WTC11 (cell line): ENCODE measurements around the gene CD69.

Experiments used
- E2F1 ChIP-seq: sonication (generic); formaldehyde crosslinking; IDR thresholded peaks from 2 replicates; pipeline ENCODE4 v1.8.0; 2022; ENCODE audit warnings: mild to moderate bottlenecking, missing genetic modification reagents
- ZNF121 ChIP-seq: sonication (generic); formaldehyde crosslinking; IDR thresholded peaks from 2 replicates; pipeline ENCODE4 v1.8.0; 2023; ENCODE audit warnings: missing genetic modification reagents
- TF ChIP-seq, protein P1 (sequence below): fragments of 200-600 bp; IDR thresholded peaks from 2 replicates; pipeline ENCODE4 v1.8.0; 2022; ENCODE audit warnings: antibody characterized with exemption
- TF ChIP-seq, protein P2 (sequence below): sonication (generic); formaldehyde crosslinking; conservative IDR thresholded peaks from 2 replicates; pipeline ENCODE4 v1.8.1; 2022; ENCODE audit warnings: mild to moderate bottlenecking, missing genetic modification reagents

- no peak for TF ChIP-seq ZNF121 (CRISPR knock-in tag)
- no peak for TF ChIP-seq E2F1 (CRISPR knock-in tag)
- TF ChIP-seq, protein P1, sequence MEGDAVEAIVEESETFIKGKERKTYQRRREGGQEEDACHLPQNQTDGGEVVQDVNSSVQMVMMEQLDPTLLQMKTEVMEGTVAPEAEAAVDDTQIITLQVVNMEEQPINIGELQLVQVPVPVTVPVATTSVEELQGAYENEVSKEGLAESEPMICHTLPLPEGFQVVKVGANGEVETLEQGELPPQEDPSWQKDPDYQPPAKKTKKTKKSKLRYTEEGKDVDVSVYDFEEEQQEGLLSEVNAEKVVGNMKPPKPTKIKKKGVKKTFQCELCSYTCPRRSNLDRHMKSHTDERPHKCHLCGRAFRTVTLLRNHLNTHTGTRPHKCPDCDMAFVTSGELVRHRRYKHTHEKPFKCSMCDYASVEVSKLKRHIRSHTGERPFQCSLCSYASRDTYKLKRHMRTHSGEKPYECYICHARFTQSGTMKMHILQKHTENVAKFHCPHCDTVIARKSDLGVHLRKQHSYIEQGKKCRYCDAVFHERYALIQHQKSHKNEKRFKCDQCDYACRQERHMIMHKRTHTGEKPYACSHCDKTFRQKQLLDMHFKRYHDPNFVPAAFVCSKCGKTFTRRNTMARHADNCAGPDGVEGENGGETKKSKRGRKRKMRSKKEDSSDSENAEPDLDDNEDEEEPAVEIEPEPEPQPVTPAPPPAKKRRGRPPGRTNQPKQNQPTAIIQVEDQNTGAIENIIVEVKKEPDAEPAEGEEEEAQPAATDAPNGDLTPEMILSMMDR, result no peak
- TF ChIP-seq, protein P2, sequence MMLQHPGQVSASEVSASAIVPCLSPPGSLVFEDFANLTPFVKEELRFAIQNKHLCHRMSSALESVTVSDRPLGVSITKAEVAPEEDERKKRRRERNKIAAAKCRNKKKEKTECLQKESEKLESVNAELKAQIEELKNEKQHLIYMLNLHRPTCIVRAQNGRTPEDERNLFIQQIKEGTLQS (CRISPR knock-in tag), result no peak
These were observed 4.5 kb downstream of the CD69 start for GRCh38 chr12:9756170-9756569.
